Activated CD4-positive, CD25-positive, alpha-beta regulatory T cell treated with anti-CD3 and anti-CD28 coated beads, Interleukin-2, amount 50 U/mL, for 16 hours (primary cell): ENCODE results near the gene NFAT5.

Experiments
- DNase-seq: peaks from one replicate; pipeline ENCODE4 v3.0.0-alpha.2; 2020; ENCODE audit warnings: low read depth, low spot score

The NFAT5 gene

DNA sequence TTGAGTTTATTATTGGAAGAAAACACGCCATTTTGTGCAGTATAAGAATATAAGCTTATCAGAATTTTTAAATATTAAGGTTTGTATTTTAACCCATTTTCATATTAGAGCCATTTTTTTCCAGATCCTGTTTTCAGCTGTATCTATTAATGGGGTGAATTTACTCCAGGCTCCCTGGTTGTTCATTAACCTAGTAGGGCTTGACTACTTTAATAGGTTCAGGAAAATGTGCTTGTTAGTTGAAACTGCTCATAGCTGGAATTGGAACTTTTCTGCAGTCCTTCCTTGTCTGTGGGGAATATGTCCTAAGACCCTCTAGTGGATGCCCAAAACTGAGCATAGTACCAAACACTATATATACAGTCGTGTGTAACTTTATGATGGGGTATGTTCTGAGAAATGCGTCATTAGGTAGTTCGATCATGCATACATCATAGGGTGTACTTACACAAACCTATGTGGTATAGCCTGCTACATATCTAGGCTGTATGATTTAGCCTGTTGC, 28.0 kb downstream of the NFAT5 start:
- no peak for DNase-seq

DNA sequence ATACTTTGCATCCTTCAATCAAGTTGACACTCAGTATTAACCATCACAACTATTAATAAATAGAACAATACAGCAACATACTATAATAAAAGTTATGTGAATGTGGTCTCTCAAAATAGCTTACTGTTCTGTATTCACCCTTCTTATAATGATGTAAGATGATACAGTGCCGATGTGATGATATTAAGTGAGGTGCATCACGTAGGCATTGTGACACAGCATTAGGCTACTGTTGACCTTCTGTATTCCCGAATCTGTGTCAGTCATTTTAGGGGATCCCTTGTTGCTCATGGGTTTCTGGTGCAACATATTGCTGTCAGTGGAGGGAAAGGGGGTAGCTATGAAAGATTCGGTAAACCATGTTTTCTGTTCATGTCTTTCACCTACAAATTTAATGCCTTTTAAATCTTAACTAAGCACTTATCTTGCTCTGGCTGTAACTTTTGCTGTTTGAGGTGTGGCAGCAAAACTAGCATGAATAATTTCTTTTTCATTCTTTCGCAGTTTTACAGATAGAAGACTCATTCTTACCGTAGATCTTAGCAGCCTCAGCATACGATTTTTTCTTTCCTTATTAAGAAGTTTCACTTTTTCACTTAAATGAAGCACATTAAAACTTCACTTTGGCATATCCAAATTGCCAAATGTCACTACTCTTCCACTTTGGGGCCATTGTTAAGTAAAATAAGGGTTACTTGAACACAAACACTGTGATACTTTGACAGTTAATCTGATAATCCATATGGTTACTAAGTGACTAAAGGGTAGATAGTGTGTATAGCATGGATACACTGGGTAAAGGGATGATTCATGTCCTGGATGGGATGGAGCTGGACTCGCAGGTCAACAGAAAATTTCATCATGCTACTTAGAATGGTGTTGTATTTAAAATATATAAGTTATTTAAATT, 29.6 kb downstream of the NFAT5 start:
- DNase-seq, result no peak

GRCh38 chr16:69596801-69597200, 31.0 kb downstream of the NFAT5 start:
- DNase-seq, result no peak

GRCh38 chr16:69598045-69598444, 32.3 kb downstream of the NFAT5 start:
- no peak for DNase-seq

DNA sequence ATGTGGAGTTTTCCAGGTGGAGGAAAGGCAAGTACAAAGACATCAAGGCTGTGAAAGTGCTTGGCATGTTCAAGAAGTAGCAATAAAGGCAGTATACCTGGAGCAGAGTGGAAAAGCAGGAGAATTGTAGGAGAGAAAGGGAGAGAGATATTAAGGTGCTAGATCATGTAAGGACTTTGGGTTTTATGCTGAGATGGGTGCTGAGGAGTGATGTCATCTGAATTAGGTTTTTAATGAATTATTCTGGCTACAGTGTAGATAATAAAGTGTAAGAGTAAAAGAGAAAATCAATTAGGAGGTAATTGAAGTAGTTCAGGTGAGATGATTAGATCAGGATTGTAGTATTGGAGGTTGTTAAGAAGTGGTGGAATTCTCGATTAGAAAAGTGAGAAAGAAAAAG, 34.0 kb downstream of the NFAT5 start:
- DNase-seq, result no peak

GRCh38 chr16:69600202-69600601, 34.4 kb downstream of the NFAT5 start:
- no peak for DNase-seq

DNA sequence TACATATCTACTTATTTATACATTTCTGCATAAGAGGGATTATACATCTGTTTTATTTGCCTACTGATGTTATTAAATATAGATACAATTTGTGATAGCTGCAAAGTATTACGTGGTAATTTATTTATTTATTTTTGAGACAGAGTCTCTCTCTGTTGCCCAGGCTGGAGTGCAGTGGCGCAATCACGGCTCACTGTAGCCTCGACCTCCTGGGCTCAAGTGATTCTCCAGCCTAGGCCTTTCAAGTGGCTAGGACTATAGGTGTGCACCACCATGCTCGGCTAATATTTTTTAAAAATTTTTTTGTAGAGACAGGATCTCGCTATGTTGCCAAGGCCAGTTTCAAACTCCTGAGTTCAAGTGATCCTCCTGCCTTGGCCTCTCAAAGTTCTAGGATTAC, 35.5 kb downstream of the NFAT5 start:
- DNase-seq, result no peak

DNA sequence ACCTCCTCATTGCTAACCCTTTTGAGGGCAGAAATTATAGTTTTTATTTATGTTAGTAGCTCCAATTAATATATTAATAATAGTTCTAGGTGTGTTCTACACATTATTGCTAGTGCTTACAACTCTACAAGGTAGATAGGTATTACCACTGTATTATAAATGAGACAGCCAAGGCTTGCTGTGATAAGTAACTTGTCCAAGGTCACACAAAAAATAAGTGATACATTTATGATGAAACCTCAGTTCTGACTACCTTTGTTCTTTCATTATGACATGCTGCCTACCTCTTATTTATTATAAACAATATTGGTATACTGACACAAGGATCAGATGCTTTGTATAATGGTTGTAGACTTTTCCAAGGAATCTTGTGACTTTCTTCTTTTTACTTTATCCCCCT, 41.2 kb downstream of the NFAT5 start:
- no peak for DNase-seq

DNA sequence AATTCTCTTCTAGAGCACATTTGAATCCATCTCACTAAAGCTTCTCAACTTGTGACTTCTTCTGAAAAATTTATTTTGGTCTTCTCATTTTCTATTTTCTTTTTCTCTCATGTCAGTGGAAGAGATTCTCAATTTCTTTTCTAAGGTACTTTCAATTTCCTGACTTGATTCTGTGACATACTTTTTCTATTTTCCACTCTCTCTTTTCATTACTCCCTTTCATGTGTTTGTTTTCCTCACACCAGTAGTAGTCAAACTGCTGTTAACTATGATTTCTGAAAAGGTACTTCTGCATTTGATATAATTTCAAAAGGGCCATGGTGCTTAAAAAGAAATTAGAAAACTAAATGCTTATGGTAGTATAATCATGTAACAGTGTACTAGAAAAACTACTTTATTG, 41.9 kb downstream of the NFAT5 start:
- DNase-seq, result no peak

DNA sequence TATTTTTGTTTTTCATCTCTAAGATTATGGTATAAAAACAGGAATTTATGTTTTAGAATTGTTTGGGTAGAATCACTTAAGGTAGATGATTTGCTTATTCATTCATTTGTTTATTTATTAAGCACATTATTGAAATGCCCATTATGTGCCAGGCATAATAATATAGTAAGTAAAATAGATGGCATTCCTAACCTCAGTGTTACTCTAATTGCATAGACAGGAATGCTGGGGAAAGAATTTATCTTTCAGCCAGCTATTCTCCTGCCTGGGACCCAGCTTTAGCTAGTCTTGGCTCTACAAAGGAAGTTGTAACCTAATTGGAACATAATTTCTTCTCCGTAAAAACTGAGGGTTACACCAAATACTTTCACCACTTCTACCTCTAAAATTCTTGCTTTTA, 44.6 kb downstream of the NFAT5 start:
- DNase-seq, result no peak

- no peak for DNase-seq
These were observed 45.4 kb downstream of the NFAT5 start for GRCh38 chr16:69611103-69611640.

GRCh38 chr16:69613378-69614154, 47.8 kb downstream of the NFAT5 start:
- no peak for DNase-seq

DNA sequence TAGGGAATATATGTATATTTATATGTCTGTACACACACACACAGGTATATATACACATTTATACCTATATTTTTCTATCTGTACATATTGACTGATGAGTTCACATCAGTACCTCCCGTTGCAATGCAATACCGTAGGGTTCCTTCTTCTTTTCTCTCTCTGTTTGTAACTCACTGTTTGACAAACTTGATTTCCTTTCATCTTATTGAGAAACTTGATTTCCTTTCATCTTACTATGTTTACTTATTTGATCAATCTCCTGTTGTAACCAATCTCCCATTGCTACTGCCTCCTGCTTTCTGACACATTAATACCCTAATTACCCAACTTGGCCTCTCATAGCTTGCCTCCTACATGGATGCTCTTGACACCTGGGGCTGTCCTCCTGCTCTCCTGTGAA, 49.8 kb downstream of the NFAT5 start:
- DNase-seq, result no peak

DNA sequence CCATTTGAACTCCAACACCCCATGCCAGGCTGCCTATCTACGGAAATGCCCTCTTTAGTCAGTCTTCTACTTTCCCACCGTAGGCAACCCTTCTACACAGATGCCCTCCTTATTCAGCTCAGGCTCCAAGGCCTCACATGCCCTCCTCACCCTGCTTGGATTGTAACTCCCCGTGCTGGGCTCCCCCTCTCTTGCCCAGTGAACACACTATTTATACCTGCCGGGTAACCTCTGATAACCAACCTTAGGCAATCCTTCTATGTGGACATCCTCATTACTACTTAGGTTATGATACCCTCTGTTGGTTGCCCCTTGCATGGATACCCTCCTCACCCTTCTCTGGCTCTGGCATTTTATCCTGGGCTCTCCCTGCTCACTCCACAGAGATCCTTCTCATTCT, 50.3 kb downstream of the NFAT5 start:
- no peak for DNase-seq

GRCh38 chr16:69618307-69618706, 52.5 kb downstream of the NFAT5 start:
- DNase-seq, result no peak

DNA sequence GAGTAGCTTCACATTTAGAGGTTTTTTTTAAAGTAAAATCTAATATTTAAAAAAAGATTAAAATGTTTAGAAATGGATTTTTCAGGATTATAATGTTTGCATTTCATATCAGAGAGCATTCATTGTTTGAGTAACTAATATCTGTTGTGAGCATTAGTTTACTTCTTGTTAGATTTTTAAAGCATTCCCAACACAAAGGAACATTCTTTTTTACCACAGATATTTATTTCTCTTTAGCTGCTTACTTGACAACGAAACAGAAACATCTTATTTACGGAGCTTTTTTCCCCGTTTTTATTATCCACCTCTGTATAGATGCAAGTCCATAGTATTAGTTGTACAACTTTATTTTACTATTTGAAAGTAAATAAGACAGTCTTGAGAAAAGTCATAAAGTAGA, 53.0 kb downstream of the NFAT5 start:
- no peak for DNase-seq

- no peak for DNase-seq
These were observed 53.7 kb downstream of the NFAT5 start for GRCh38 chr16:69619514-69619913.

- DNase-seq, result no peak
These were observed 54.8 kb downstream of the NFAT5 start for GRCh38 chr16:69620573-69620972.

GRCh38 chr16:69621225-69621624, 55.5 kb downstream of the NFAT5 start:
- no peak for DNase-seq

DNA sequence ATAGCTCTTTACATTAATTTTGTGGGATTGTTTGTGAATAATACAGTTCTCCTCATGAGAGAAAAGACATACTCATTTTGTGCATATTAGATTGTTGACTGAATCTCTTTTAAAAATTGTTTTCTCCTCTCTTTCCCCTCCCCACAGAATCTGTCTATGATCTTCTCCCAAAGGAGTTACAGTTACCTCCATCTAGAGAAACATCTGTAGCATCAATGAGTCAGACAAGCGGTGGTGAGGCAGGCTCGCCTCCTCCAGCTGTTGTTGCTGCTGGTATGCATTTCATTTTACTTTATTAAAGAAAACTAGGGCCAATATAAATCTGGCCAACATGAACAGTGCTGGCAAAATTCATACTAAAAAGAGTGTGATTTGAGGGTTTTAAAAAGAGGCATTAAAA, 60.5 kb downstream of the NFAT5 start:
- no peak for DNase-seq

DNA sequence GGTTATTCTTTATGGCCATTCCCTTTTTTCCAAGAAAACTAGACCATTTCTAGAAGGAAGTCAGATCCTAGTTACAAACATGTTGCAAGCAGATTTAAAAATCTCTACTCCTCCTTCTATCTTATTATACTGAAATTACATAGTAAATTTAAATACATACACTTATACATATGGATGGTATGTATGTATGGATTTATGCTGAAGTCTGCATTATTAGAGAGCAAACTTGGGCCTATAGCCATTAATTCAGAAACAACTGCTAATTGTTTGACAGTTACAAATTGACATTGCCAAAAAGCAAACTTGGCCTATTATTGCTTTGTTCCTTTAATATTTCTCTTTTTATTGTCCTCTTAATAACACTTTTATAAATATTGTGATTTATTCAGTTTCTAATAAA, 67.1 kb downstream of the NFAT5 start:
- no peak for DNase-seq

GRCh38 chr16:69633375-69633774, 67.6 kb downstream of the NFAT5 start:
- no peak for DNase-seq
